MM.1S (cell line): ENCODE results near the gene OR10Z1.

Experiments used
- DNase-seq: peaks from one replicate; pipeline ENCODE4 v3.0.0-alpha.2; 2015
- H2AFZ ChIP-seq: fragments of 300-600 bp; sonication (generic); 2 replicates; pipeline ENCODE4 v1.6.0; 2016; ENCODE audit warnings: antibody characterized with exemption, low read length
- H3F3A ChIP-seq: fragments of 300-600 bp; sonication (generic); 2 replicates; pipeline ENCODE4 v1.6.1; 2016; ENCODE audit warnings: mild to moderate bottlenecking, antibody characterized with exemption, low read length, moderate library complexity, mixed read lengths; ENCODE audit not compliant: insufficient read depth
- H3K27ac ChIP-seq: fragments of 300-600 bp; sonication (generic); 2 replicates; pipeline ENCODE4 v1.5.1; 2016; ENCODE audit warnings: mild to moderate bottlenecking, low read length
- H3K27me3 ChIP-seq: fragments of 300-600 bp; sonication (generic); replicated peaks from 2 replicates; pipeline ENCODE4 v1.6.0; 2016; ENCODE audit warnings: low read length; ENCODE audit not compliant: insufficient read depth
- H3K36me3 ChIP-seq: fragments of 300-600 bp; sonication (generic); replicated peaks from 2 replicates; pipeline ENCODE4 v1.6.1; 2016; ENCODE audit warnings: mild to moderate bottlenecking, low read length, mixed read lengths; ENCODE audit not compliant: insufficient read depth
- H3K4me1 ChIP-seq: fragments of 300-600 bp; sonication (generic); 2 replicates; pipeline ENCODE4 v1.6.1; 2016; ENCODE audit warnings: low read length, mixed read lengths
- H3K4me2 ChIP-seq: fragments of 300-600 bp; sonication (generic); 2 replicates; pipeline ENCODE4 v1.6.0; 2016; ENCODE audit warnings: low read depth, low read length
- H3K4me3 ChIP-seq: fragments of 300-600 bp; sonication (generic); 2 replicates; pipeline ENCODE4 v1.5.1; 2016; ENCODE audit warnings: low read length, mixed read lengths
- H3K79me2 ChIP-seq: fragments of 300-600 bp; sonication (generic); 2 replicates; pipeline ENCODE4 v1.6.1; 2016; ENCODE audit warnings: mixed run types, low read length, mixed read lengths
- H3K9ac ChIP-seq: fragments of 300-600 bp; sonication (generic); 2 replicates; pipeline ENCODE4 v1.6.1; 2016; ENCODE audit warnings: low read length, mixed read lengths
- H3K9me2 ChIP-seq: fragments of 300-600 bp; sonication (generic); replicated peaks from 2 replicates; pipeline ENCODE4 v1.6.1; 2016; ENCODE audit warnings: mild to moderate bottlenecking, low read length, mixed read lengths; ENCODE audit not compliant: insufficient read depth
- H3K9me3 ChIP-seq: fragments of 300-600 bp; sonication (generic); replicated peaks from 2 replicates; pipeline ENCODE4 v1.6.1; 2016; ENCODE audit warnings: mild to moderate bottlenecking, low read length, mixed read lengths; ENCODE audit not compliant: insufficient read depth
- H4K20me1 ChIP-seq: fragments of 300-600 bp; sonication (generic); 2 replicates; pipeline ENCODE4 v1.6.1; 2016; ENCODE audit warnings: mild to moderate bottlenecking, low read length, moderate library complexity, mixed read lengths; ENCODE audit not compliant: insufficient read depth
- CTCF ChIP-seq: fragments of 300-600 bp; sonication (generic); IDR thresholded peaks from 2 replicates; pipeline ENCODE4 v1.5.1; 2016; ENCODE audit warnings: antibody characterized with exemption, low read length, mixed read lengths
- EZH2 ChIP-seq: fragments of 300-600 bp; sonication (generic); optimal IDR thresholded peaks from 2 replicates; pipeline ENCODE3; 2017; ENCODE audit warnings: low read depth, mild to moderate bottlenecking, antibody characterized with exemption, low read length, mixed read lengths
- EZH2phosphoT487 ChIP-seq: fragments of 300-600 bp; sonication (generic); IDR thresholded peaks from 2 replicates; pipeline ENCODE4 v1.6.1; 2018; ENCODE audit warnings: antibody characterized with exemption, low read length

OR10Z1 gene

GRCh38 chr1:158604968-158605367 lies at the start of gene OR10Z1:
Gene OR10Z1, plus strand, starts transcription at chr1:158605268. Its CDS starts 1,171 bp downstream, at chr1:158606439.
- no peaks in the 10 kb centered on the region for H3K4me1 ChIP-seq
- H3F3A ChIP-seq: no peaks in the 10 kb centered on the region
- H3K9me2 ChIP-seq: no peaks in the 10 kb centered on the region
- no peak within 1 kb of the TSS for H2AFZ ChIP-seq
- no peak within 1 kb of the TSS for H3K27ac ChIP-seq
- H3K79me2 ChIP-seq: no peaks in the 10 kb centered on the region
- no peak within 1 kb of the TSS for H3K4me3 ChIP-seq
- H3K9ac ChIP-seq: no peak within 1 kb of the TSS
- no peaks in the 10 kb centered on the region for H4K20me1 ChIP-seq
- TF ChIP-seq CTCF (no peak), EZH2 (no peak), EZH2phosphoT487 (no peak)
- DNase-seq: no peak
- no peak within 1 kb of the TSS for H3K4me2 ChIP-seq
- no peaks in the 10 kb centered on the region for H3K36me3 ChIP-seq
- H3K9me3 ChIP-seq: no peaks in the 10 kb centered on the region
- no peaks in the 10 kb centered on the region for H3K27me3 ChIP-seq

GRCh38 chr1:158559696-158560095 lies 45.4 kb upstream of the OR10Z1 start:
- H4K20me1 ChIP-seq: no peaks in the 10 kb centered on the region
- H3K36me3 ChIP-seq: no peaks in the 10 kb centered on the region
- no peak overlapping the region for H3K4me3 ChIP-seq
- H3K4me2 ChIP-seq: no peak overlapping the region
- no peaks in the 10 kb centered on the region for H3F3A ChIP-seq
- no peak overlapping the region for H3K9ac ChIP-seq
- no peaks in the 10 kb centered on the region for H3K27me3 ChIP-seq
- H3K9me2 ChIP-seq: no peaks in the 10 kb centered on the region
- H3K79me2 ChIP-seq: no peaks in the 10 kb centered on the region
- TF ChIP-seq CTCF: no peak
- TF ChIP-seq EZH2phosphoT487: no peak
- no peak for TF ChIP-seq EZH2
- no peaks in the 10 kb centered on the region for H3K4me1 ChIP-seq
- H3K27ac ChIP-seq: no peak overlapping the region
- H2AFZ ChIP-seq: no peak overlapping the region
- H3K9me3 ChIP-seq: no peaks in the 10 kb centered on the region
- DNase-seq: no peak

GRCh38 chr1:158563853-158564252 lies 41.2 kb upstream of the OR10Z1 start:
- Histone ChIP-seq H3K4me3 (no peak overlapping the region), H3K9me2 (no peaks in the 10 kb centered on the region), H3F3A (no peaks in the 10 kb centered on the region), H3K27ac (no peak overlapping the region), H3K9me3 (no peaks in the 10 kb centered on the region), H3K79me2 (no peaks in the 10 kb centered on the region), H3K27me3 (no peaks in the 10 kb centered on the region), H2AFZ (no peak overlapping the region), H3K4me2 (no peak overlapping the region), H4K20me1 (no peaks in the 10 kb centered on the region), H3K9ac (no peak overlapping the region), H3K36me3 (no peaks in the 10 kb centered on the region), H3K4me1 (no peaks in the 10 kb centered on the region)
- TF ChIP-seq EZH2phosphoT487: no peak
- no peak for TF ChIP-seq EZH2
- no peak for TF ChIP-seq CTCF
- no peak for DNase-seq
